GM21825 (cell line): Measurements from ENCODE around the gene EXOC6.

Source experiments
- ATAC-seq: cut with Tn5 transposase; IDR thresholded peaks from one replicate; pipeline ENCODE4 v1.9.1; 2021; ENCODE audit warnings: mild to moderate bottlenecking, moderate library complexity; ENCODE audit not compliant: unreplicated experiment

Gene EXOC6

DNA sequence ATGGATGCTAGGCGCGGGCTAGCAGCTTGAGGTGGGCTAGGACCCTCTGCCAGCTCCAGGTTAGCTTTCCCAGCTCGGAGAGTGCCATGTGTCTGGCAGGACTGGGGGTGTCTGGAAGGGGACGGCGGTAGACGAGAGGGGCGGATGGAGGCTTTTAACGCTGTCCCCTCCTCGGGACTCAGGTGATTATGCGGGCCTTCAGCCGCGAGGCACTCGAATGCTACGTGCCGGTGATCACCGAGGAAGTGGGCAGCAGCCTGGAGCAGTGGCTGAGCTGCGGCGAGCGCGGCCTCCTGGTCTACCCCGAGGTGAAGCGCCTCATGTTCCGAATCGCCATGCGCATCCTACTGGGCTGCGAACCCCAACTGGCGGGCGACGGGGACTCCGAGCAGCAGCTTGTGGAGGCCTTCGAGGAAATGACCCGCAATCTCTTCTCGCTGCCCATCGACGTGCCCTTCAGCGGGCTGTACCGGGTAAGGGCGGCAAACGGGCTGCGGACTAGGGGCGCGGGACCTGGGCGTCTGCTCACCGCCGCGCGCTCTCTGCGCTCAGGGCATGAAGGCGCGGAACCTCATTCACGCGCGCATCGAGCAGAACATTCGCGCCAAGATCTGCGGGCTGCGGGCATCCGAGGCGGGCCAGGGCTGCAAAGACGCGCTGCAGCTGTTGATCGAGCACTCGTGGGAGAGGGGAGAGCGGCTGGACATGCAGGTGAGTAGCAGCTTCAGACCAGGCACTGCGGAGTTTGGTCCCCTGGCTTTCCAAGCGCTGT, 226.5 kb downstream of the EXOC6 start:
- ATAC-seq, result no peak

DNA sequence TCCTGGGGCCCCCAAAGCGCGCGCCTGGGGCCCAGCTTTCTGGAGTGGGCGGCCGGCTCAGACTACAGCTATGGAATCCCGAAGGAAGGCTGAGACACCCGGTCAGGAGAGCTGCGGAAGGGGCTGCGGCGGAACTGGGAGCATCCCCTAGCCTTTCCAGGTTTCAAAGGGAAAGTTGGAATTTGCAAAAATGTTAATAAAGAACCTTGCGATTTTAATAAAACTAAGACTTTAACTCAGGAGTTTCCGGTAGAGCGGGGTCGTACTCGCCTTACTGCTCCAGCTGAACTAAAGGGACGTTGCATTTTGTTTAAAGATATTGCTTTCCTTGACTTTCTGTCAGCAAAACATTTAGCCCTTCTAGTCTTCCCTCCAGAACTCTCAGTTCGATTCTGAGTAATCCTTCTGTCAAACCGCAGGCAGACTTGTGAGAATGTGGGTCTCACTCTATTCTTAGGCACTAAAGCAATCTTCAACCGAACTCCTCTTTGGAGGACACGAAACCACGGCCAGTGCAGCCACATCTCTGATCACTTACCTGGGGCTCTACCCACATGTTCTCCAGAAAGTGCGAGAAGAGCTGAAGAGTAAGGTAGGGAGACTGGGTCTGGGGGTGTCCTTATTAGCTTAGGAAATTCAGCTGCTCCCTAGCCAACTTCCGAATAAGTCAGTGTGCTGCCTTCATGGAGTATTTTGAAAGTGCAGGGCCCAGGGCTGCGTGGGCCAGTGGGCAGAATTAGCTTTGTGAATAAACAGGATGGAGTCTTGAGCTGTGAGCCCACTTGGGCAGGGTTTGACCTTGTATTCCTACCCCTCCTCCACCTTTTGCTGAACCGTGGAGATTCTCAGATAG, 227.3 kb downstream of the EXOC6 start:
- no peak for ATAC-seq

DNA sequence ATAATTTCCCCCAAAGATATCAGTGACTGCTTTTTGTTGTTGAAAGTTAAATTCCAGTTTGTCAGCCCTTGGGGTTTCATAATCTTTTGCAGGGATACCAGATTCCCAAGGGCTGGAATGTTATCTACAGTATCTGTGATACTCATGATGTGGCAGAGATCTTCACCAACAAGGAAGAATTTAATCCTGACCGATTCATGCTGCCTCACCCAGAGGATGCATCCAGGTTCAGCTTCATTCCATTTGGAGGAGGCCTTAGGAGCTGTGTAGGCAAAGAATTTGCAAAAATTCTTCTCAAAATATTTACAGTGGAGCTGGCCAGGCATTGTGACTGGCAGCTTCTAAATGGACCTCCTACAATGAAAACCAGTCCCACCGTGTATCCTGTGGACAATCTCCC, 228.6 kb downstream of the EXOC6 start:
- ATAC-seq, result no peak

GRCh38 chr10:93077860-93078337, 229.6 kb downstream of the EXOC6 start:
- no peak for ATAC-seq

DNA sequence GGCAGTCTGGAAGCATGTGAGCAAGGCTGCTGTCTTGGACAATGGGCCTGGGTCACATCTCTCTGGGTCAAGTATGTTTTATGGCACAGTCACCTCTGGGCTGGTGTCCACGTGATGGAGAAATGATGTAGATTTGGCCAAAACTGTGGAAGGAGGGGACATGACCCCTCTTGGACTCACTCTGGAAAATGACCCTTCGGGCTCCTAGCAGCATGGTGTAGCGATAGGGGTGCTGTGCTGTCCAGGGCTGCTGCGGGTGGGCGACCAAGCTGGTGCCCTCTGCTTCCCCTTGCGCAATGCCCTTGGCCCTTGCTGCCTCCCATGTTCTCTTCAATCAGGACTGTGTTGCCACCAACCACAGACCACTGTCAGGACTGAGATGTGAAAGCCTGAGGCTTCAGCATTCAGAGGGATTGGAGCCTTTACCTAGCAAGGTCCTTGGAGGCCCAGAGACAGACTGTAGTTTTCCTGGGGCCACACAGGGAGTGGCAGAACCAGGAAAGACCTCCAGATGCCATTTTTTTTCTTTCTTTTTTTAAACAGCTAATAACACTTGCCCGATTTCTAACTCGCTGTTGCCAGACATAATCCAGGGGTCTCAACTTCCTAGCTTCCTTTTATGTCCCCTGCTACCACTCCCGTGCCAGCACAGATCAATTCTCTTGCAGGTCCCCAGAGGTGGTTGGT, 231.5 kb downstream of the EXOC6 start:
- no peak for ATAC-seq

DNA sequence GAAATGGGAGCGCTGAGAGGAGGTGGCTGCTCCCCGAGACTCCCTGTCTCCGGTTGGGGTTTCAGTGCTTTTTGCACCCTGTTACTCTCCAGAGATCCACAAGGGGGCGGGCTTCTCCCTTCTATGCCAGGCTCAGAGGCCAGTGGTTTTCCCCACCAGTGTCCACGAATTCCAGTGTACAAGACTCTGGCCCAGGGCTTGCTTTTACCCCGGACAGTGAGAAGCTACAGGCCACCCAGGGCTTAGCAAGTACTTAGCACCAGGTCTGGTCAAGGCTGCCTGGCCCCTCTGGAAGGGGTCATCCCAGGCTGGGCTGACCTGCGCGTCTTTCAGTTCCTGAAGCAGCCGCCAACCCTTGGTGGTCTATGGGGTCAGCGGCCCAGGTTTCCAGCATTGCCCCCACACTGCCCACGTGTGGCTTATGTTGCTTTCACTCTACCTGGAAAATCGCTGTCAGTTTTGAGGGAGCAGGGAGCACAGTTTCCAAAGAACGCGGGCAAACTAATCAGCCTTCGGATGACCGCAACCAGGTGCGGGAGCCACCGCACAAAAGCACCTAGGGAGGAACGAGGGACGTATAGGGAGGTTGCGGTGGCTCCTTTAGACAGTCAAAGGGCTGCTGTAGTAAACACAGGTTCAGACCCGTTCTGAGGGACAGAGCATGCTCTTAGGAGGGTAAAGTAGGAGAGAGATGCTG, 232.2 kb downstream of the EXOC6 start:
- no peak for ATAC-seq

- ATAC-seq, result no peak
These were observed 233.0 kb downstream of the EXOC6 start for GRCh38 chr10:93081318-93081717.

DNA sequence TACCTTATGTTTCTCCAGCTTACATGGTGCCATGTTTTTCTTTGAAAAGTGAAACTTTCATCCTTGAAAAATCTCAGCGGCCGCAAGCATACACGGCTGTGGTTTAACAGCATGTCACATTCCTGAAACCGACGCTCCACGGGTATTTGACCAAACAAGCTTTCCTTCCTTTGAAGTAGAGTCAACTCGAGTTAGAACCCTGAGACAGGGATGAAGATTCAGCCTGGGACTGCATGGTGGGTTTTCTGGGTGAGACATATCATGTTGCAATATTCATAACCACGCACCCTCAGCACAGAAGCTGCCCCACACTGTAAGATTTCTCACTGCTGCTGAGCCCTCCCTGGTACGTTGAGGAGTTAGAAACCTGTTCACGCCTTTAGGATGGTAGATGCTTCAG, 233.5 kb downstream of the EXOC6 start:
- ATAC-seq, result no peak

DNA sequence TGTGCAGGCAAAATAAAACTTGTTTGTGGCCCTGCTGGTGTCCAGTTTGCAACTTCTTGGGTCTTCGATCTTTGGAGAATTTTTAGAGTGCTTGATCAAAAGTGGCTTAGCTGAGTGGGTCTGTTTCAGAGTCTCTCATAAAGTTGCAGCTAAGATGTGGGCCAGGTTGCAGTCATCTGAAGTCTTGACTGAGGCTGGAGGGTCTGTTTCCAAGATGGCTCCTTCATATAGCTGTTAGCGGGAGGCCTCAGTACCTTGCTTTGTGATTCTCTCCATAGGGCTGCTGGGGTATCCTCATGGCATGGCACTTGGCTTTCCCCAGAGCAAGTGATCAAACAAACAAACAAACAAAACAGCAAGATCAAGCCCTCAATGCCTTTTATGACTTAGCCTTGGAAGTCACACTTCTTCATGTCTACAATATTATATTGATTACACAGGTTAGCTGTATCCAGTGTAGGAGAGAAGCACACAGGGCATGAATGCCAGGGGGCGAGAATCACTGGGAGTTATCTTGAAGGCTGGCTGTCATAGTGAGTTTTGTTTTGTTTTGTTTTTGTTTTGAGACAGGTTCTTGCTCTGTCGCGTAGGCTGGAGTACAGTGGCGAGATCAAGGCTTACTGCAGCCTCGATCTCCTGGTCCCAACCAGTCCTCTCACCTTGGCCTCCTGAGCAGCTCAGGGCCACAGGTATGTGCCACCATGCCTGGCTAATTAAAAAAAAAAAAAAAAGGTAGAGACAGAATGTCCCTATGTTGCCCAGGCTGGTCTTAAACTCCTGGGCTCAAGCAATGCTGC, 235.6 kb downstream of the EXOC6 start:
- no peak for ATAC-seq

GRCh38 chr10:93085272-93085859, 237.0 kb downstream of the EXOC6 start:
- ATAC-seq, result no peak

DNA sequence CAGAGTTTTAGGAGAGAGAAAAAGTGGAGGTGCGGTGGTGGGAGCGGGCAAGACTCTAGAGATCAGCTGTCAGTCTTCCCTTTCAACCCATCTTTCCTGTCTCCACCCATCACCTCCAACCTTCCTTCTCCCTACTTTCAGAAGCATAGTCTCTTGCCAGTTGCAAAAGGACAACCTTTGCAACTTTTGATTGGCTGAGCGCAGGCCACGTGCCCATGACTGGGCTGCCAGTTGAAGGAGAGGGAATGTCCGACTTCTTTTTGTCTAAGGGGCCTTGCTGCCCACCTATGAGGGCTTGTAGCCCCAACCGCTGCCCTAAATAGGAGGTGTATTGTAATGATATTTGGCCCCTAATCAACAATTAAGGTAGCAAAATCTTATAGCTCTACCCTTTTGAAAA, 238.0 kb downstream of the EXOC6 start:
- ATAC-seq, result no peak

DNA sequence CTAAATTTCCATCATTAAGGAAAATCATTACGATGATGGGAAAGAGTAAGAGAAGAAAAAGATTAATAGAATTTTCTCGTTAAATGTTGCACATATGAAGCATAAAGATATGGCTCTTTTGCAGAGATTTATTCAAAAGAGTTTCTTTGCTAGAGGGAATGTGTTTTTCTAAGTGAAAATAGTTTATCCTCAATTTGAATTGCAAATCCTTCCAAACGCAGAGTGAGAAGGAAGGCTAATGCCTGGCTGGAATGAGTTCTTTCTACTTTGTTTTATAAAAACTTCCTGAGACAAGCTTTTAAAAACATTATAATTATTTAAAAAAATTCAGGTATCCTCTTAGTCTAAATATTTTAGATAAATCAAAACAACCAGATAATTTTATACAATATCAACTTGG, 239.5 kb downstream of the EXOC6 start:
- ATAC-seq, result no peak

DNA sequence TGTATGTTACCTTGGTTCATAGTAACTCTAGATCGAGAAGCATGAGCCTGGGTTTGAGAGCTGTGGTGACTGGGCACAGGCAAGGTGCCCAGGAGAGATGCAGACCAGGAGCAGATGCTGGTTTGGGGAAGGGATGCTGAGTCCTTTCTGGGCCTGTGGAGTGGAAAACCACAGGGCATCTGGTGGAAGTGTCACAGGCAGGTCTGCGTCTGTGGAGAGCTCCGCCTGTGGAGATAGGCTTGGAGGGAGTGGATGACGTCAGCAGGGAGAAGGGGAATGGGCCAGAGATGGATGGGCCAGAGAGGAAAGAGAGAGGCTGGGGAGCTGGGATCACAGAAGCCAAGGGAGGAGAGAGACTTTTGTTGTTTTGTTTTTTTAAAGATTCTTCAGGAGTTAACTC, 240.1 kb downstream of the EXOC6 start:
- ATAC-seq, result no peak

GRCh38 chr10:93090619-93091018, 242.3 kb downstream of the EXOC6 start:
- no peak for ATAC-seq

DNA sequence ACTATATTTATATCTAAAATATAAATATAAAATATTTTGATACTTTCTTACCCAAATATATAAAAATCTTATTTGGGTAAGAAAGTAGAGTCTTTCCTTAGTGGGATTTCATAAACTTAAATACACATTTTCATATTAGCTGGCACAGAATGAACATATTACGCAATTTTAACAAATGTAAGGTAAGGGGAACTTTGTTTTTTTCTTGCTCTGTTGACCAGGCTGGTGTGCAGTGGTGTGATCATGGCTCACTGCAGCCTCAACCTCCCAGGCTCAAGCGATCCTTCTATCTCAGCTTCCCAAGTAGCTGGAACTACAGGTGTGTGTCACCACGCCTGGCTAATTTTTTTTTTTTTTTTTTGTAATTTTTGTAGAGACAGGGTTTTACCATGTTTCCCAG, 243.6 kb downstream of the EXOC6 start:
- ATAC-seq, result no peak

DNA sequence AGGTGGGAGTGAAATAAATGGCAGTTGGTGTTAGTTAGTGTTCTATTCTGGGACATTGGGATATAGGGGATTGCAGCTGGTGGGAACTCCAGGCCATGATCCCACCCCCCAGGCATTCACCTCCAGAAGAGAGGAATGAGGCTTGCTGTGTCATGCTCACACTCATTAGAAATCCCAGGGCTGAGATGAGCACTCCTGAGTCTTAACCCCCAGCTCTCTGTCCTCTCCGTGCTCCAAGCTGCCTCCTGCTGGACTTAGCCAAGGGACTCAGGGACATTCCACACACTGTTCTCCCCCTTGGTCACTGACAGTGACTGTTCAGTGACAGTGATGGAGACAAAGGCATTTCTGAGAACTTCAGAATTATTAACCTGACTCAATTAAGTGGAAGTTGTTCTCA, 246.9 kb downstream of the EXOC6 start:
- no peak for ATAC-seq

- ATAC-seq, result no peak
These were observed 248.6 kb downstream of the EXOC6 start for GRCh38 chr10:93096901-93097300.

DNA sequence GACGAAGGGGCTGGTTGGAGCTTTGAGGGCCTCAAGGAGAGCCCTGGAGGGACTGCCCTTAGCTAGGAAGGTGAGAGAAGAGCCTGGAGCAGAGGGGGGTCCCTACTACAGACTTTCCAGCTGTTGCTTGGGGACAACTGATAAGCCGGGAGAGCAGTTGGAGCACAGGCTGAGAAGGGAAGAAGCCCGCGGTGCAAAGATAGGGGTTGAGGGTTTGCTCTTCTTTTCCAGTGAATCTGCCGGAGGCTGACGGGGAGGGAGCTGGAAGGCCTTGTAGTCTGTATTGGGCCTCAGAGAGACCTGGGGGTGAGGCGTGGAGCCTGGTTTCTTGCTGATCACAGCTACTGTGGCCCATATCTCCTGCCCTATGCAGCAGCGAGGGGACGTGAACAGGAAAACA, 249.1 kb downstream of the EXOC6 start:
- ATAC-seq, result no peak

GRCh38 chr10:93098816-93099215, 250.5 kb downstream of the EXOC6 start:
- ATAC-seq, result no peak

DNA sequence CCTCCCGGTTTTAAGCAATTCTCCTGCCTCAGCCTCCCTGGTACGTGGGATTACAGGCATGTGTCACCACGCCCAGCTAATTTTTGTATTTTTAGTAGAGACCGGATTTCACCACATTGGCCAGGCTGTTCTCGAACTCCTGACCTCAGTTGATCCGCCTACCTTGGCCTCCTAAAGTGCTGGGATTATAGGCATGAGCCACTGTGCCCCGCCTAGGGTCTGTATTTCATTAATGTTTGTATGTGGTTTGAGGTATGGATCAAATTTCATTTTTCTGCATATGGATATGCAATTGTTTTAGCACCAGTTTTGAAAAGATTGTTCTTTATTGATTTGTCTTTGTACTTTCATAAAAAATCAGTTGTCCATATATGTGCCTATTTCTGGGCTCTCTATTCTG, 251.3 kb downstream of the EXOC6 start:
- ATAC-seq, result no peak
